ENCODE results near the gene MEN1. TPM values are rescaled to one million over a fixed set of nuclear protein-coding genes. Genes with fewer than 3 reads are reported as not detected.
A peak's percentile ranks its signal among the peaks of the same experiment; 100 is the strongest.

The MEN1 gene
- total and polyA plus RNA-seq, 9 of the 15 experiments (the other 6 are each of a cell fraction or from before 2014, with no cell fraction given) = 3.4 to 57.2 (median 19.3) TPM

GRCh38 chr11:64854534-64855502 is 44.5 kb upstream of the MEN1 start (continued):
- TF ChIP-seq TCF15 (CRISPR knock-in tag; IDR thresholded peaks at IDR 0.05) = no peak
- TF ChIP-seq EP400 (IDR thresholded peaks at IDR 0.05) = peak; percentile 66
- no peak for TF ChIP-seq ZBTB5 (IDR thresholded peaks at IDR 0.05)
- no peak for TF ChIP-seq ZNF41 (CRISPR knock-in tag; conservative IDR thresholded peaks at IDR 0.05)
- no peak for TF ChIP-seq AFF4 (CRISPR knock-in tag; IDR thresholded peaks at IDR 0.05)
- TF ChIP-seq SAFB2 (IDR thresholded peaks at IDR 0.05; ENCODE audit: borderline replicate concordance, low read depth, low read length, severe bottlenecking) = no peak
- TF ChIP-seq CREB3L1 (IDR thresholded peaks at IDR 0.05; ENCODE audit: borderline replicate concordance, low read depth) = peak; percentile 37; the same call in 1 of the 2 replicates
- peak; percentile 99 for TF ChIP-seq JUND (IDR thresholded peaks at IDR 0.05; ENCODE audit: borderline replicate concordance, low read depth, low read length)
- TF ChIP-seq JUND (tag; IDR thresholded peaks at IDR 0.05; ENCODE audit: borderline replicate concordance, low read depth, low read length) = peak; percentile 99
- no peak for TF ChIP-seq ELF2 (CRISPR knock-in tag; IDR thresholded peaks at IDR 0.05)
- peak in 1 of 2 experiments; percentile 63; a peak in 1 of 4 replicates for TF ChIP-seq HDAC1 (IDR thresholded peaks at IDR 0.05)
- peak; percentile 94 for TF ChIP-seq SMARCA4 (IDR thresholded peaks at IDR 0.05)
- no peak for TF ChIP-seq PREB (CRISPR knock-in tag; IDR thresholded peaks at IDR 0.05)
- TF ChIP-seq NR3C1 (CRISPR knock-in tag; IDR thresholded peaks at IDR 0.05) = no peak
- TF ChIP-seq FOXP4 (CRISPR knock-in tag; IDR thresholded peaks at IDR 0.05; ENCODE audit: borderline replicate concordance) = no peak
